Nucleus accumbens (tissue), 56 donors: ENCODE results near the gene PCBP4.

Experiments
- DNase-seq, 56 donors: peaks; one replicate each; lab custom pipeline; 2025; lab: John Stamatoyannopoulos, UW

Gene PCBP4

GRCh38 chr3:51942603-51943450 lies 24.4 kb downstream of the PCBP4 start:
- peak in 1 of 56 donors; percentile 8 for DNase-seq

DNA sequence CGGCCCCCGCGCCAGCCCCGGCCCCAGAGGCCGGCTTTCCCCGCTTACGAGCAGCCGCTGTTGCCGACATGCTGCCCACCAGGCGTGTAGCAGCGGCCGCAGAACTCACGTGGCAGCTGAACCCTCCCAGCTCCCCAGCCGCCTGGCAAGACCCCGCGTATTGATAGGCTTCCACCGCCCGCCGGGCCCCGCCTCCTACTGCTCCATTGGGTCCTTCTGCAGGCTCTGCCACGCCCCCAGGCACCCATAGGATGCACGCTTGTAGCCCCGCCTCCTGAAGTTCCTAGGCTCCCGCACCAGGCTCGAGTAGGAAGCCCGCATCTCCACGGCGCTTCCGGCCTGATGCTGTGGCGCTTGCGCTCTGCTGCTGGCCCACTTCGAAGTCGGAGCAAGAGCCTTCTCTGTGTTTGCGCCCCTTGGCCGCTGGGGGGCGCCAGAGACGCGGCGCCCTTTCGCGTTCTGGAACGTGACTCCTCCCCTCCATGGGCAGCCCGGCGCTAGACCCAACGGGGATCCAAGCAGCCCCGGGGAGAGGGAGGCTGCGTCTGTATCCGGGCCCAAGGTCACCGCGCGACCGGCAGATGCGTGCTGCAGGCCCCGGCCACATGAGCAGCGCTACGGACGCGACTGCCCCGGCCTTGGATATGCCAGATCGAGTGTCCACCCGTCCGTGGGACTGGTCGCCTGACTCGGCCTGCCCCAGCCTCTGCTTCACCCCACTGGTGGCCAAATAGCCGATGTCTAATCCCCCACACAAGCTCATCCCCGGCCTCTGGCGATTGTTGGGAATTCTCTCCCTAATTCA lies 25.3 kb downstream of the PCBP4 start, which contains the start of the genes PARP3 and RRP9:
TSS of gene PARP3 (plus strand) at position 566 of the 805 bp plus-strand sequence. CDS start 993 bp downstream, outside the sequence.
TSS of gene RRP9 (minus strand) at position 107 of the 805 bp plus-strand sequence. CDS start at position 70, 37 bp downstream.
- DNase-seq = peak; percentile 92 to 100 (median 100)

DNA sequence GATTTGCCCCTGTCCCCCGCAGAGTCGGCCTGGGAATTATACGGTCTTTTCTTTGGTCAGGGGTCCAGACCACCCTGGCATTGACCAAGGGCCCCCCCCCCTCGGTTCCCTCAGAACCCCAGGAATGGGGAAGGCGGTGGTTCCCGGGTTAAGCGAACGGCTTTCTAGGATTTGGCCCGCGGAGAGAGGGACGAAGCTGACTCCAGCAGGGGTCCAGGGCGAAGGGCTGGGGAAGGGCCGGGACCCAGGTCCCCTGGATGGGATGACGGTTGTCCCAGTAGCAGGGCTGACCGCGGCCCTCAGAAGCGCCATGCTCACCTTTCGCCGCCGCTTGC lies 25.8 kb downstream of the PCBP4 start:
- no peak for DNase-seq

- DNase-seq = no peak
Measured at GRCh38 chr3:51940648-51941462, 26.4 kb downstream of the PCBP4 start.

- no peak for DNase-seq
Measured at GRCh38 chr3:51938780-51939425, 28.4 kb downstream of the PCBP4 start.

- DNase-seq = no peak
Measured at GRCh38 chr3:51937611-51938450, 29.4 kb downstream of the PCBP4 start.

- peak in 2 of 56 donors; percentile 11 to 25 for DNase-seq
Measured at GRCh38 chr3:51937014-51937413, 30.2 kb downstream of the PCBP4 start.

- DNase-seq = no peak
Measured at GRCh38 chr3:51935886-51936755, 31.1 kb downstream of the PCBP4 start.

- no peak for DNase-seq
Measured at GRCh38 chr3:51934991-51935885, 32.0 kb downstream of the PCBP4 start.

- DNase-seq = no peak
Measured at GRCh38 chr3:51934139-51934850, 33.0 kb downstream of the PCBP4 start.

DNA sequence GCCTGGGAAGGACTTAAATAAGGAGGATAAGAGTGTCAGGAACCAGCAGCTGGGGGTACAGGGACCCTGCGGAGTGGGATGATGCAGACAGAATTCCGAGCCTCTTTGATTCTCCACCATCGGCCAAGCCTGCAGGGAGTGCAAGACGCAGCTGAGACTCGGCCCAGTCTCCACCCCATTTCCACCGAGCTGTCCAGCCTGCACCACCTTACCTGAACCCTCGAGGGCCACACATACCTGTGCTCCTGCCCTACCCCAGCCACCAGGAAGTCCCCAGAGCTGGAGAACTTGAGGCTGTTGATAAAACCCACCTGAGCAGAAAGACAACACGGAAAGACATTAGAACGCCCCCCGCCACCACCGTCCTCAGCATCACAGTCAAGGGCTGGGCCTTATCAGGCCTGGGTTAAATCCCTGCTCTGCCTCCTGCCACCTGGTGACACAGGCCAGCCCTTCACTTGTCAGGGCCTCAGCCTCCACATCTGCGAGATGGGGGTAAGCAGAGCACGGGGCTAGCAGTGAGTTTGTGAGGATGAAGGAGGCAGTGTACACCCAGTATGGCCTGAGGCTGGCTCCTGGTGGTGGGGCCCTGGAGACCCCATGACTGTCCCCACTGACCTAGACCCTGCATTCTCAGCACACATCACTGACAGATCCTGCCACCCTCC lies 33.6 kb downstream of the PCBP4 start:
- no peak for DNase-seq

GRCh38 chr3:51932471-51933370 lies 34.5 kb downstream of the PCBP4 start:
- no peak for DNase-seq

GRCh38 chr3:51931756-51932155 lies 35.5 kb downstream of the PCBP4 start:
- DNase-seq = no peak

DNA sequence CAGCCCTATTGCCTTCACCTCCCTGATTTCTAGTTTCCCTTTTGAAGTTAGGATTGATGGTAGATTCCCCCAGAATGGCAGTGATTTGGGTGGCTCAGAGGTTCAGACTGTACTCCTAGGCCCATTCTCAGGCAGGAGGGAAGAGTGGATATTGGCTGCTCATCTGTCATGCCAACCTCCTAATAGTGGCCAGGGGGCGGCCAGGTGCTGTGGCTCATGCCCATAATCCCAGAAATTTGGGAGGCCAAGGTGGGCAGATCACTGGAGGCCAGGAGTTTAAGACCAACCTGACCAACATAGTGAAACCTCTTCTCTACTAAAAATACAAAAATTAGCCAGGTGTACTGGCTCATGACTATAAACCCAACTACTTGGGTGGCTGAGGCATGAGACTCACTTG lies 36.8 kb downstream of the PCBP4 start:
- DNase-seq = no peak
